COLO829 (cell line): Measurements from ENCODE around the gene FKBP1B.
"Not testable (repeated sequence)": the region's sequence is repeated elsewhere in the genome, so short reads cannot be mapped to it uniquely, and the experiment has no call there.

ENCODE experiments used
- DNase-seq: peaks from one replicate; pipeline ENCODE4 v3.0.0; 2012; ENCODE audit warnings: low spot score

The FKBP1B gene

GRCh38 chr2:24022975-24023575, 26.5 kb upstream of the FKBP1B start:
- DNase-seq: no peak

DNA sequence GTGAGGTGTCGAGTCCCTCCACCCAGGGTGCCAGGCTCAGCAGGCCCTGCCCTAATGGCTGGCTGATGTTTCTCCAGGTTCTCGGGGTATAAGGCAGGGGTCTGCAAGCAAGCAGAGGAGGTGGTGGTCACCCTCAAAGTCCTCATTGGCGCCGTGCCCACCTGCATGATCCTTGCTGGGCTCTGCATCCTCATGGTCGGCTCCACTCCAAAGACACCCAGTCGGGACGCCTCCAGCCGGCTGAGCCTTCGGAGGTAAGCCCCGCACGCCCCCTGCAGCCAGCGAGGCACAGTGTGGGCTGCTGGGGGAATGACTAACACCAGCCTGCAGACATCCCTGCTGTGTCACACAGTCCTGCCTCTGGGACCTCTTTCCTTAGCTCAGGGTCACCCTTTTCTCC, 25.5 kb upstream of the FKBP1B start:
- no peak for DNase-seq

- no peak for DNase-seq
Measured at GRCh38 chr2:24024996-24025663, 24.4 kb upstream of the FKBP1B start.

DNA sequence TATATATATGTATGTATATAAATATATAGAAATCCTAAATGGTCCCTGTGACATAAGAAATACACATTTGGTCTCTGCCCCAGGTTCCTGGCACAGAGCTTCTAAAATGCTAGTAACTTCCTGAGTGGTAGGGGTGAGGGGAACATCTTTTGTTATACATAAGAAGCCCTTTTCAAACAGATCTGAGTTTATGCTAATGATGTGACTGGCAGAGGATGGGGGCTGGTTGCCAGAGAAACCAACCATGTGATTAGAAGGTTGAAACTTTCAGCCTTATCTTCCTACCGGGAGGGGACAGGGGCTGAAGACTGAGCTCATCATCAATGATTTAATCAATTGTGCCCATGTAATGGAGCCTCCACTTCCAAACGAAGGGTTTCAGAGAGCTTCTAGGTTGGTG, 23.3 kb upstream of the FKBP1B start:
- no peak for DNase-seq

DNA sequence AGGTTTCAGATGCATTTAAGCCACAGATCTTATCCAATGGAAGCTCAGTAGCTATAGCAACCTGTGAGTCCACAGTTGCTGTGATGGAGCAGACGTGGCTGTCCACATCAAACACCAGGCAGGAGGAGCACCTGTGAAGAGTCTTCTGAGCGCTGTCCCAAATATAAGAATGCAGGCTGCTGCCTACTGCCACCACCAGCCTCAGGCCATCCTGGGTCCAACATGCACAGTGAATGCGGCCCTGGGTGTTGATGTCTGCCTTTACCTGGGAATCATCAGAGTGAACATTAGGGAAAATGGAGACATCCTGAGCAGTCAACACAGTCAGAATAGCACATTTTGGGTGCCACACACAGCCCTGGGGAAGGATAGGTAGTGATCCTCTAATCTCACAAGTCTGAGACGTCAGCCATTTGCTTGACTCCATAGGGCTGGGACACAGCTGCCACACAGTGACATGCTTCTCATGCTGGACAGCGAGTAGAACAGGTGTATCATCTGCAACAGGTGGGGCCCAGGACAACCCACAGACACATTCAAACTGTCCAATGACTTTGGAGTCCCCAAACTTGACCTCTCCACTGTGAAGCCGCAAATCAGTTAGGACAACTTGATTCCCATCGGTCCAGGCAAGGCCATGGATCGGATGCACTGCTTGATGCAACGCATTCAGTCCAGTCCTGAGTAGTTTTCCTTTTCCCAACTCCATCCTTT, 10.6 kb upstream of the FKBP1B start:
- DNase-seq: no peak

GRCh38 chr2:24040511-24040910, 9.0 kb upstream of the FKBP1B start:
- no peak for DNase-seq

GRCh38 chr2:24043133-24043532, 6.4 kb upstream of the FKBP1B start:
- DNase-seq: not testable (repeated sequence)

- no peak for DNase-seq
Measured at GRCh38 chr2:24045511-24046508, 3.7 kb upstream of the FKBP1B start.

- no peak for DNase-seq
Measured at GRCh38 chr2:24046599-24046929, 3.0 kb upstream of the FKBP1B start.

GRCh38 chr2:24046930-24047702, 2.4 kb upstream of the FKBP1B start, which contains the start of gene WDCP:
TSS of gene WDCP (minus strand) at chr2:24047391. CDS start at chr2:24039494, 7,897 bp downstream.
- peak; percentile 88 for DNase-seq

DNA sequence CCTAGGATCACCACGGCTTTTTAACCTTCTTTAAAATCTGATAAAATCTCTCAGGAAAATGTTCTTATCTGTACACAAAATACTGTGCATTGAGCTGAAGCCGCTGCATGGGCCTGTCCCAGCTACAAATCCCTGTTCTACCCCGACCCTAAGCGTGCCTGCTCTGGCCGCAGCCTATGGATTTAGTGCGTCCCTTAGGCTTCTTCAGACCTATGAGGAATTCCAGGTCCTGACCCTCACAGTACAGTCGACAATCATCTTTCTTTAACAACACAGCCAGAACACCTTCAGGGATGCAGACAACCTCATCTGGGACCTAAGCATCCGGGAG, 1.9 kb upstream of the FKBP1B start:
- DNase-seq: no peak

DNA sequence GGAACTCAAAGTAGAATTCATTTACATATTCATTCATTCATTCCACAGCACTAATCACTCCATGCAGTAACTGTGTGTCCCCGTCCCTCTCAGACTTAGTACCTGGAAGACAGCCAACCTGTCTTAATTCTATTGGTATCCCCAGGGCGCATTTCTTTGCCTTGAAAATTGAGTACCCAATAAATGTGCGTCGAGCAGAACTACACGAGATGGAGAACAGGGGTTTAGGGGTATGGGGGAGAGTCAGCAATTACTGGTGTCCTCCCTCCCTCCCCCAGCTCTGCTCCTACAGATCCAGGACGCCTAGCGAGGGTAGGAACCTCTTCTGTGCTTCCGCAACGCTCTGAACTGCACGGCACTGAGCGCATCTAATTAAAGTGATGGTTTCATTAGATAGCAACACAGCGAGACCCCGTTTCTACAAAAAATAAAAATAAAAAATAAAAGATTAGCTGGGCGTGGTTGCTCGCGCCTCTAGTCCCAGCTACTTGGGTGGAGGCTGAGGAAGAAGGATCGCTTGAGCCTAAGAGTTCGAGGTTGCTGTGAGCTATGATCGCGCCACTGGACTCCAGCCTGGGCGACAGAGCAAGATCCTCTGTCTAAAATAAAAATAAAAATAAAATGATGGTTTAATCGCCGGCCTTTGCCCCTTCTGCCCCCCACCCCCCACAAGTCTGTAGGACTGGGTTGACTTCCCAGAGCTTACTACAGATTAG, 614 bp upstream of the FKBP1B start:
- no peak for DNase-seq

DNA sequence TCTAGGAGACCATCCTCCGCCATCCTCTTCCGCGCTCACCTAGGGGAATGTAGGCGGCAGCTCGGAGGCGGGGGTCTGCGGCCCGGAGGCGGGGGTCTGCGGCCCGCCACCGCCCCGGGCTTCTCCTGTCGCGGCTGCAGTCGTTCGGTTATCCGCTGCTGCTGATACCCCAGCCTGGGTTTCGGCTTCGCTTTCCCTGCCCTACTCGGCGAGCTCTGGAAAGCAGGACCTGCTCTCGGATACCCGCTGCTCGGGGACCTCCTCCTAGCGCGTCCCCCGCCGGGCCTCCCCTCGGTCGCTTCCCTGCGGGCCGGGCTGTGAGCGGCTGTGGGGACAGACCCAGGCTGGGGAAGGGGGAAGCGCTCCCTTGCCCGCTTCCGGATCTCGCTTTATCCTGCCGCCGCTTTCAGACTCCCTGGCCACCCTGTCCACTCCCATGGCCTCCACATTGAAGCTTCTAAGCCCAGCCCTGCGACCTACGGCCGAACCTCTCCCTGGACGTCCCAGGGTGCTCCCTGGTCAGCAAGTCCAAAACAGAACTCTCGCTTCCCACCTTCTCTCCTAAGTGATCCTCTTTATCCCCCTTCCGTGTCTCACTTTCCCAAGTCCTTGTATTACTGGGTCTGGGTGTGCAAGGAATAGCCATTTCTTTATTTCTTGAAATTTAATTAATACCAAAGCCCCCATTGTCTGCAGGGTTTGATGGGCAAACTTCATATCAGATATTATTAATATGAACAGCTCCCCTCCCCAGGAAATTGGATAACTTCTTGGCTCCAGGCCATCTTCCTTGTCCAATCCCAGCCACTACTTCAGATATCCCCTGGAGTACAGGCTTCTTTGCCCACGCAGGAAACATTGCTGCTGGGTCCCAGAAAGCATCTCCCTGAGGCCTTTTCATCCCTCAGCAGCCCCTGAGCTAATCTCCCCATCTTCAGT, 769 bp downstream of the FKBP1B start:
- DNase-seq: no peak

DNA sequence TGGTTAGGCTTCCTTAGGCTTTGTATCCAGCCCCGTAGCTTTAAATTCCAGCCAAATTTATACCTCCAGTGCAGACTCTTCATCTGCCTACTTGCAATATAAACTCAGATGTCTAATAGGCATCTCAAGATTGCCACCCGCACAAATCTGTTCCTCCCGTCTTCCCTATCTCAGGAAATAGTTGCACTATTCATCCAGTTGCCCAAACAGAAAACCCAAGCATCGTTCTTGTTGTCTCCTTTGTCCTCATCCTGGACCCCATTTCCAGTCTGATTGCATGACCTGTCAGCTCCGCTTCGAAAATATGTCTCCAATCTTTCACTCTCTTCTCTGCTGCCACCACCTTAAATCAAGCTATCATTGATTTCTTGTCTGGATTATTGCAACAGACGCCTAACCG, 2.3 kb downstream of the FKBP1B start:
- DNase-seq: no peak

- DNase-seq: no peak
Measured at GRCh38 chr2:24052951-24053350, 3.4 kb downstream of the FKBP1B start.

DNA sequence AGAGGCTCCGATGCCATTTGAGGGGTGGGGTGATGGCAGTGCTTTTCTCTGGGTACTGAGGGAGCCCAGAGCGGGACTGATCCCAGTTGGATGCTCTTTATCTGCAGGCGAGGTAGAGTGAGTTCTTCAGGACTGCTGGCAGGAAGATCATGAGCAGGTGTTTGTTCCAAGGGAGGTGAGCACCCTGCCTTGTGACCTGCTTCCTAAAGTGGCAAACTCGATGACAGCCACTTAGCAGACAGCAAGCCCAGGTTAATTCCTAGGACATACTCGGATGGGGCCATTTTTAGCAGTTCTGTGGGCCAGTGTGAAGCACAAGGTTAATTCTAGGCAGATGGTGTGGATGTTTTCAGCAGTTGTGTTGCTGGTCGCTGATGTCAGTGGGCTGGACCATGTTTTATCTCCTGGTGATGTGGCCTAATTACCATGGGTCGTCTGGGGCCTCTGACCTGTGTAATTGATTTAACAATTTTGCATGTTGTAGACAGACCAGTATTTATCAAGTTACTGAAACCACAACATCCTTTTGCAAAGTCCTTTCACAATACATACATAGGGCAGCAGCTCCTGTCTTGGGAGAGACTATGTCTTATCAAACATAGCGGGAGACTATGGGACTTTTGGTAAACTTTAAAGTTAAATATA, 4.9 kb downstream of the FKBP1B start:
- no peak for DNase-seq

GRCh38 chr2:24055750-24056149, 6.2 kb downstream of the FKBP1B start:
- no peak for DNase-seq

- DNase-seq: no peak
Measured at GRCh38 chr2:24058564-24059271, 9.2 kb downstream of the FKBP1B start.

- DNase-seq: no peak
Measured at GRCh38 chr2:24065341-24065740, 15.8 kb downstream of the FKBP1B start.
